BE2C (cell line): ENCODE data around the gene FBRSL1.

Source experiments
- DNase-seq: peaks from one replicate; pipeline ENCODE4 v3.0.0-alpha.2; 2020
- H3K27me3 ChIP-seq: fragments of 250-450 bp; sonication (Bioruptor Pico); 2 replicates; pipeline ENCODE4 v1.5.1; 2020; ENCODE audit warnings: mild to moderate bottlenecking
- H3K36me3 ChIP-seq: fragments of 250-450 bp; sonication (Bioruptor Pico); 2 replicates; pipeline ENCODE4 v1.5.1; 2020; ENCODE audit warnings: mild to moderate bottlenecking
- H3K4me1 ChIP-seq: fragments of 250-450 bp; sonication (Bioruptor Pico); 2 replicates; pipeline ENCODE4 v1.5.1; 2020
- H3K4me3 ChIP-seq: 2 replicates; pipeline ENCODE4 v1.5.1; 2011; ENCODE audit warnings: low read depth, low read length
- H3K9me3 ChIP-seq: fragments of 250-450 bp; sonication (Bioruptor Pico); 2 replicates; pipeline ENCODE4 v1.5.1; 2020
- TF ChIP-seq, protein P1 (sequence below): IDR thresholded peaks from 2 replicates; pipeline ENCODE4 v1.5.1; 2012; ENCODE audit warnings: mild to moderate bottlenecking, low read depth, low read length

Gene FBRSL1

GRCh38 chr12:132556801-132557200 lies 66.8 kb downstream of the FBRSL1 start:
- H3K36me3 ChIP-seq, result no peaks in the 10 kb centered on the region
- peaks cover 20% of the 10 kb centered on the region for H3K27me3 ChIP-seq
- DNase-seq, result no peak
- H3K9me3 ChIP-seq, result no peaks in the 10 kb centered on the region
- no peaks in the 10 kb centered on the region for H3K4me1 ChIP-seq
- TF ChIP-seq, protein P1, sequence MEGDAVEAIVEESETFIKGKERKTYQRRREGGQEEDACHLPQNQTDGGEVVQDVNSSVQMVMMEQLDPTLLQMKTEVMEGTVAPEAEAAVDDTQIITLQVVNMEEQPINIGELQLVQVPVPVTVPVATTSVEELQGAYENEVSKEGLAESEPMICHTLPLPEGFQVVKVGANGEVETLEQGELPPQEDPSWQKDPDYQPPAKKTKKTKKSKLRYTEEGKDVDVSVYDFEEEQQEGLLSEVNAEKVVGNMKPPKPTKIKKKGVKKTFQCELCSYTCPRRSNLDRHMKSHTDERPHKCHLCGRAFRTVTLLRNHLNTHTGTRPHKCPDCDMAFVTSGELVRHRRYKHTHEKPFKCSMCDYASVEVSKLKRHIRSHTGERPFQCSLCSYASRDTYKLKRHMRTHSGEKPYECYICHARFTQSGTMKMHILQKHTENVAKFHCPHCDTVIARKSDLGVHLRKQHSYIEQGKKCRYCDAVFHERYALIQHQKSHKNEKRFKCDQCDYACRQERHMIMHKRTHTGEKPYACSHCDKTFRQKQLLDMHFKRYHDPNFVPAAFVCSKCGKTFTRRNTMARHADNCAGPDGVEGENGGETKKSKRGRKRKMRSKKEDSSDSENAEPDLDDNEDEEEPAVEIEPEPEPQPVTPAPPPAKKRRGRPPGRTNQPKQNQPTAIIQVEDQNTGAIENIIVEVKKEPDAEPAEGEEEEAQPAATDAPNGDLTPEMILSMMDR, result no peak
- no peak overlapping the region for H3K4me3 ChIP-seq

DNA sequence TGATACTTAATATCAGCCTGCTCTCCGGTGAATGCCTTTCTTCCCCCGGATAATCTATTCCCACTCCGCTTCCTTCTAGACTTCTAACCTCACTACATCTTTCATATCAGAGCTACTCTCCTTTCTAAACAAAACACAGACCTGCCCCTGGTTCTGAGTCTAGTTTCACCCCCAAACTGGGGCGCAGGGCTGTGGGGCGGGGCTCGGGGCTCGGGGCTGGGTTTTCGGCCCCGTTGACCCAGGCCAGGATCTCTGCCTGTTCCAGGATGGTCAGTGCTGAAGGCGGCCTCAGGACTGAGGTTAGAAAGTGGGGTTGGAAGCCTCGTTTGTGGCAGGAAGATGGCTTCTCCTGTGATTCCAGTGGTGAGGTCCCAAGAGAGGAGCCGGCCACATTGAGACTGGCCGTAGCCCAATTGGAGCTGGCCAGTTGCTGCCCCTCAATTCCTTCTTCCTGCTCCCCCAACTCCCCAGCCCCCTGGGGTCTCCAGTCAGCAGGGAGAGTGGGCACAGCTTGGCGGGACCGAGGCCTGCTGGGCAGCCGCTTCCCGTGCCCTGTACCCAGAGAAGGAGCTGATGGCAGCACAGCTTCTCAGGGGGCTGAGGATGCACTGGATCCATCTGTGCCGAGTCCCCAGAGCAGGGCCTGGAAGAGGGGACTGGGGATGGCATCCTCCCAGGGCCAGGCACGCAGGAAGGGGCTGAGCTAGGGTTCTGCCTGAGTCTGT lies 67.5 kb downstream of the FBRSL1 start:
- H3K36me3 ChIP-seq, result no peaks in the 10 kb centered on the region
- peaks cover 20% of the 10 kb centered on the region for H3K27me3 ChIP-seq
- TF ChIP-seq, protein P1, result no peak
- no peaks in the 10 kb centered on the region for H3K4me1 ChIP-seq
- no peaks in the 10 kb centered on the region for H3K9me3 ChIP-seq
- H3K4me3 ChIP-seq, result no peak overlapping the region
- DNase-seq, result no peak

DNA sequence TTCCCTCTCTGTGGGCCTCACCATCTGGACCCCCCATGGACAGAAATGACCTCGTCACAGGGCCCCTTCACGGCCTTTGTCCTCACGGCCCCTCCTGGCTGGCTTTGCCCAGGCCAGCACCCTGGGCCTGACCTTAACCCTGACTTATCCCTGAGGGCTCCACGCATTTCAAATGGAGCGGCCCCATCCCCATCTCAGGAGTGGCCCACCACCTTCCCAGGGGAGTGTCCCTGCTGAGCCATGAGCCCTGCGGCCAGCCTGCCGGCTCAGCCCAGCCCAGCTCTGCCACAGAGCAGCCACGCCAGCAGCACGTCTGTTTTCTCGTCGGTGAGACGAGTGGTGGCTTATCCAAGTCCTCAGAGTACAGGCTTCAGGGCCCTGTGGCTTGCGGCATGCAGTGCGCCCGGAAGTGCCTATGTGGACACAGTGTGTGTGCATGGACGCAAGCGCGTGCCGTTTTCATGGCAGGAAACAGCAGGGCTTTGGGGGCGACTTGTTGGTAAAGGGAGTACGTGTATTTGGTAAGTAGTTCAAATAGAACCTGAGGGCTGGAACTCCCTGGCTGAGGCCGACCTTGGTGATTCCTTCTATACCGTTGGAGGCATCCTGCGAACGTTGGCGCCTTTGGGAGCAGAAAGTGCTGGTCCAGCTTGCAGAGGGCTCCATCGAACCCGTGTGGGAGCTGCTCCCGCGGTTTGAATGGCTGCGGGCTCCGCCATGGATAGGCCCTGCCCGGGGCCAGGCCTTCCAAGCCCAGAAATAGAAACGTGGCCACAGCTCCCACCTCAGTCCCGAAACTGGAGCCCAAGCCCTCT lies 68.3 kb downstream of the FBRSL1 start:
- Histone ChIP-seq H3K4me3 (no peak overlapping the region), H3K4me1 (no peaks in the 10 kb centered on the region), H3K36me3 (no peaks in the 10 kb centered on the region), H3K27me3 (peaks cover 20% of the 10 kb centered on the region), H3K9me3 (no peaks in the 10 kb centered on the region)
- no peak for DNase-seq
- TF ChIP-seq, protein P1, result no peak

- Histone ChIP-seq H3K4me3 (no peak overlapping the region), H3K27me3 (peaks cover 20% of the 10 kb centered on the region), H3K4me1 (no peaks in the 10 kb centered on the region), H3K36me3 (no peaks in the 10 kb centered on the region), H3K9me3 (no peaks in the 10 kb centered on the region)
- no peak for DNase-seq
- TF ChIP-seq, protein P1, result no peak
These were observed 69.1 kb downstream of the FBRSL1 start for GRCh38 chr12:132558861-132559623.

GRCh38 chr12:132559652-132560363 lies 69.9 kb downstream of the FBRSL1 start:
- Histone ChIP-seq H3K4me3 (peak overlapping the region; percentile 54), H3K4me1 (no peaks in the 10 kb centered on the region), H3K27me3 (peaks cover 20% of the 10 kb centered on the region), H3K9me3 (no peaks in the 10 kb centered on the region), H3K36me3 (no peaks in the 10 kb centered on the region)
- DNase-seq, result peak; percentile 62
- TF ChIP-seq, protein P1, result no peak
